Measurements from ENCODE around the gene KRT5. TPM values are rescaled to one million over a fixed set of nuclear protein-coding genes. Genes with fewer than 3 reads are reported as not detected.

Gene KRT5
- total and polyA plus RNA-seq, 2 donors (not counting 3 experiments of a cell fraction or from before 2014, with no cell fraction given), result 0.32 to 0.86 TPM

- no peak for DNase-seq (ENCODE audit: low read depth, low spot score)
- dilution Hi-C loops (cut with MboI; ENCODE audit: extremely low pct_ligation_motif_present, low sequenced_read_pairs), result no loop called here
- Histone ChIP-seq H3K36me3 (ENCODE audit: control insufficient read depth in 2 of 2, extremely low read depth in 1 of 2, insufficient read depth in 2 of 2, low read length in 2 of 2) (no peaks in the 10 kb centered on the region), H3K4me2 (ENCODE audit: insufficient read depth, low read length) (no peak overlapping the region), H4K20me1 (replicated peaks; ENCODE audit: control insufficient read depth, extremely low read depth, insufficient read depth, low read length) (no peaks in the 10 kb centered on the region), H3K9me3 (replicated peaks; ENCODE audit: control insufficient read depth, insufficient read depth, low read length) (no peaks in the 10 kb centered on the region), H3K9me1 (replicated peaks; ENCODE audit: control insufficient read depth, extremely low read depth, insufficient read depth, low read length) (no peaks in the 10 kb centered on the region), H3K4me1 (ENCODE audit: control insufficient read depth, extremely low read depth, insufficient read depth, low read length) (no peaks in the 10 kb centered on the region), H3K27me3 (ENCODE audit: control insufficient read depth in 2 of 2, insufficient read depth in 2 of 2, low read length in 2 of 2) (peaks cover 10% of the 10 kb centered on the region in 2 experiments), H3K4me3 (replicated peaks in 1 of 3; ENCODE audit: insufficient read depth in 1 of 3, low read depth in 1 of 3, low read length in 3 of 3) (no peak overlapping the region), H2AFZ (ENCODE audit: low read depth, low read length) (no peak overlapping the region), H3K79me2 (ENCODE audit: control insufficient read depth, insufficient read depth, low read length) (no peaks in the 10 kb centered on the region), H3K27ac (ENCODE audit: insufficient read depth, low read depth, low read length) (no peak overlapping the region), H3K9ac (replicated peaks; ENCODE audit: extremely low read depth, insufficient read depth, low read length) (no peak overlapping the region)
- no peak for FAIRE-seq
- TF ChIP-seq GATA2 (IDR thresholded peaks at IDR 0.05; ENCODE audit: insufficient read depth, insufficient read length, low read depth, low read length) (no peak), MYC (IDR thresholded peaks at IDR 0.05; ENCODE audit: low read depth, low read length) (no peak), FOS (IDR thresholded peaks at IDR 0.05; ENCODE audit: borderline replicate concordance, insufficient read depth, low read length) (no peak), MAX (IDR thresholded peaks at IDR 0.05; ENCODE audit: insufficient read depth, insufficient read length) (no peak), POLR2AphosphoS5 (IDR thresholded peaks at IDR 0.05; ENCODE audit: insufficient read depth, low read depth, low read length) (no peak)
- CTCF ChIA-PET, result no interaction called here
- POLR2A ChIA-PET, result no interaction called here
- intact Hi-C loops (cut with micrococcal nuclease), result no loop called here
- no TSS peak for BruUV-seq (replicated peaks)
These were observed 24.1 kb downstream of the KRT5 start for GRCh38 chr12:52496054-52496453.

DNA sequence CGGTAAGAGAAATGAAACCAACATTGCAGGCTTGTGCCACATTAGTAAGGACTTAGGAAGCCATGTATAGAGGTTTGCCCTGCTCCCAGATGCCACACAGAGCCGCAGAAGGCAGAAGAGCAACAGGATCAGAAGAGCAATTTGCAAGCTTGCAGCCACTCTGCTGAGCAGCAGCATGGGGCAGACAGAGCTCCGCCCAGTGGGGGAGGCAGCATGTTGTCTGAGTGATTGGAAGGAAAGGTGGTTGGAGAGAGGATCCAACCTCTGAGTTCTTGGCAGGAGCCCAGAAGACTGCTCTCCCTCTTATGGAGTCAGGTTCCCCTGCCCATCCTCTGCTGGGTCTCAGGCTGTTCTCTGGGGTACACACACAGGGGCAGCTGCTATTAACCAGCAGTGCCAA, 24.8 kb downstream of the KRT5 start:
- POLR2A ChIA-PET, result no interaction called here

More for the DNA sequence above, 24.8 kb downstream of the KRT5 start:
- CTCF ChIA-PET, result interaction anchor here (2.3 kb wide), 1 partner anchor 375 kb away, joined by 6 read pairs; no protein-coding TSS in a partner anchor
- no peak overlapping the region for H2AFZ ChIP-seq (ENCODE audit: low read depth, low read length)
- no peak overlapping the region for H3K4me2 ChIP-seq (ENCODE audit: insufficient read depth, low read length)
- H3K9ac ChIP-seq (replicated peaks; ENCODE audit: extremely low read depth, insufficient read depth, low read length), result no peak overlapping the region
- no peak overlapping the region for H3K27ac ChIP-seq (ENCODE audit: insufficient read depth, low read depth, low read length)
- no peaks in the 10 kb centered on the region for H3K9me3 ChIP-seq (replicated peaks; ENCODE audit: control insufficient read depth, insufficient read depth, low read length)
- no peaks in the 10 kb centered on the region for H3K36me3 ChIP-seq (ENCODE audit: control insufficient read depth in 2 of 2, extremely low read depth in 1 of 2, insufficient read depth in 2 of 2, low read length in 2 of 2)
- intact Hi-C loops (cut with micrococcal nuclease), result no loop called here
- no peak for FAIRE-seq
- TF ChIP-seq POLR2AphosphoS5 (IDR thresholded peaks at IDR 0.05; ENCODE audit: insufficient read depth, low read depth, low read length), result no peak
- BruUV-seq (replicated peaks), result no TSS peak
- H3K4me3 ChIP-seq (replicated peaks in 1 of 3; ENCODE audit: insufficient read depth in 1 of 3, low read depth in 1 of 3, low read length in 3 of 3), result no peak overlapping the region
- H3K79me2 ChIP-seq (ENCODE audit: control insufficient read depth, insufficient read depth, low read length), result no peaks in the 10 kb centered on the region
- dilution Hi-C loops (cut with MboI; ENCODE audit: extremely low pct_ligation_motif_present, low sequenced_read_pairs), result no loop called here
- H3K27me3 ChIP-seq (ENCODE audit: control insufficient read depth in 2 of 2, insufficient read depth in 2 of 2, low read length in 2 of 2), result peaks cover 9 to 10% of the 10 kb centered on the region in 2 experiments
- H3K9me1 ChIP-seq (replicated peaks; ENCODE audit: control insufficient read depth, extremely low read depth, insufficient read depth, low read length), result no peaks in the 10 kb centered on the region
- H4K20me1 ChIP-seq (replicated peaks; ENCODE audit: control insufficient read depth, extremely low read depth, insufficient read depth, low read length), result no peaks in the 10 kb centered on the region
- H3K4me1 ChIP-seq (ENCODE audit: control insufficient read depth, extremely low read depth, insufficient read depth, low read length), result no peaks in the 10 kb centered on the region
- no peak for DNase-seq (ENCODE audit: low read depth, low spot score)
